Iris pigment epithelial cell (primary cell): Measurements from ENCODE around the gene NTM.

ENCODE experiments used
- DNase-seq: peaks from one replicate; pipeline ENCODE4 v3.0.0-alpha.2; 2011; ENCODE audit warnings: low read depth

NTM gene

GRCh38 chr11:132008226-132008625, 637.8 kb downstream of the NTM start:
- DNase-seq = no peak

DNA sequence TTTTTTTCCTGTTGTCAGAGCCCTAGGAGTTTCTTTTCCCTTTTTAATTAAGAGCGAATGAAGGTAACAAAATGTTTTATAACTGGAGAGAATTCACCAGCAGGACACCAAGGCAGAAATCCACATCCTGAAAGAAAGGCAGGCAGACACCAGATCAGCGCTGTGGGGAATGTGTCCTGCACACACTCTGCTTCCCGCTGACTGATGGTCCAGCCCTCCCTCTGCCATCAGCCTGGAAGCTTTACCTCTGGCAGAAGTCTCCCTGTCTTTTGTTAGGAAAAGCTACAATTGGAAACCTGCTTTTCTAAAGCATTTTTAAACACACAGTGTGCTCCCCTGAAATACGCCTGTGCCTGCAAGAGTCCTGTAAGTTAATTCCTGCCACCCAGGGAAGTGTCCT, 638.5 kb downstream of the NTM start:
- DNase-seq = no peak

GRCh38 chr11:132020001-132020400, 649.6 kb downstream of the NTM start:
- DNase-seq = no peak

DNA sequence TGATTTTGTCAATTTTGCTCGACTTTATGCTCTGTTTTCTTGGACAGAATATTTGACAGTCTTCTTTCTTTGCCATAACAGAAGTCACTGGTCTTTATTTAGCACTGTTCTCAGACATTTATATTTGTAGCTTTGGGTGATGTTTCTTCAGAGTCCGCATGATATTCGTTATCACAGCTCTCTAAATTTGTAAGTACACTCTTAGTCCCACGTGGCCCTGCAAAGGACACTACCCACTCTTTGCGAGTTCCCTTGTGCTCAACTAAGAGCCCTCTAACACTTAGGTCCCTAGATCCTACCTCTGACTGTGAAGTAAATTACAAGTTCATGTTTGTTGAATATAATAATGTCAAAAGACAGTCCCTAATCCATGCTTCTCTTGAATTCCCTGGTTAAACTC, 651.9 kb downstream of the NTM start:
- no peak for DNase-seq

DNA sequence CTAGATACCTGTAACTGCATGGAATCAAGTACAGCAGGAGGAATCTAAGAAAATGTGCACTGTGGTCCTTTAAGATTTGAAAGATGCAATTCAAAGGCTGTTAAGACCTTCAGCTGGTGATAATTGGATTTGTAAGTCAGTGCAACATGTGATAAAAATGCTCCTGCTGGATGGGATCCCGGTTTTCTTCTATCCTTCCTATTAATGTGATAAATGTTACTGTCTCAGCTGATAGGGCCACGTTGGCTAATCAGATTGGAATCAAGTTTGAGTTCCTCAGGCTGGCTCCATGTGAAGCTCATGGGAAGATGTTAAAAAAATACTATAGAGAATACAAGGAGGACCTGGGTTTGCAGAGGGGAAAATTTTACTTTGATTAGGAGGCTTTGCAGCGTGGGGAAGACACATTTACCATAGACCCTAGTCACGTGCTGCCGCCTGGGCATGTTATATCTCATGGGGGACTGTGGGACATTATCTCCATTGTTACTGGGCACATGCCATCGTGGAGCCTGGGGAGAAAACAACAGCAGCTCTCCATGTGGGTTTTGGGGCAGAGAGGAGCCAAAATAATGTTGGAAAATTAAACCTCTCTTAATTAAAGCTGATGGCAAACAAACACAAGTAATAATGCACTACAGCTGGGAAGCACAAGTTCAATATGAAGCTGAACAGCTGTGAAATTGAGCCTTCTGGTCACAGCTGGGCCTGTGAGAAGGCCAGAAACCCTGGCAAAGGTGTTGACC, 652.5 kb downstream of the NTM start:
- DNase-seq = no peak

DNA sequence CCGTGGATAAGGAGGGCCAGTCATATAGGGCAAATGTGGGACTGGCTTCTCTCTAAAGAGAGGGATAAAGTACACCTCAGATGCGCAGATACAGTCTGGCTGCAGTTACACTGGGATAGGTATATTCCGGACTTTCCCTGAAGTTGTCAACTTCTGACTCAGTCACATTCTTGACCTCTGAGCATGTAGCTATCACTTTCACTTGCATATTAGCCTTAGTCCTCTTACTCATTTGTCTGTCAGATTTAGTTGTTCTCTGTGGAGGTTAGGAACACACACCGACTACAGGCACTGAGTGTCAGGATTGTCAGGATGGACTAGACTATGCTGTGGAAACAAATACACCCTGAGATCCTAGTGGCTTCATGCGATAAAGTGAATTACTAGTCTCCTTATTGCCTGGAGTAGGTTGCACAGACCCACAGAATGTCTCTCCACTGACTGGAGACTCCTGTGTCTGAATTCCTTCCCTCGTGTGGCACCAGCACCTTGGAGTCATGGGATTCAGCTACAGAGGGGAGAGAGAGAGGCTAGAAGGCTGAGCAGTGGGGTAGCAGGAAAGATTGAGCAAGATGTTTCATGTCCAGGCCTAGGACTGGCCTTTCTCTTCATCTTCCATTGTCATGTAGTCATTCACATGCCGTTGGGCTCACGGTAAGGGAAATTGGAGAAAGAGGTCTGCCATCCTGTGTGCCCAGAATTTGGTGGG, 654.3 kb downstream of the NTM start:
- peak; percentile 90 for DNase-seq

DNA sequence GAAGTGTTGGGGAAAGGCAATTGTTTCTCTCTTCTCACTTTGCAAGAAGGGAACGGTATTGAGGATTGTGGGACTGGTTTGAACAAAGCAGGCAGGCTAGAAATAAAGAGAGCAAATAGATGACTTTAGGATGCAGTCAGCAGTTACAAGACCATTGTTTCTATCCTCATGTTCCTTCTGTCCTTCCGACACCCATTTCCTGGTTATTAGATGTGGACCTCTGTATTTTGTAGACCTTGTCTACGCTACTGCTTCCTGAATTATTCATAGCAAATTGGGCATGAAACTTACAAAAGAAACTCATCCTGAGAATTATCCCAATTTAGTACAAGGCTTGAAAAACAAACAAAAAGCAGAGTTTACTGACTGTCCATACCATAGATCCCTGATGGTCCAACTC, 656.3 kb downstream of the NTM start:
- no peak for DNase-seq

DNA sequence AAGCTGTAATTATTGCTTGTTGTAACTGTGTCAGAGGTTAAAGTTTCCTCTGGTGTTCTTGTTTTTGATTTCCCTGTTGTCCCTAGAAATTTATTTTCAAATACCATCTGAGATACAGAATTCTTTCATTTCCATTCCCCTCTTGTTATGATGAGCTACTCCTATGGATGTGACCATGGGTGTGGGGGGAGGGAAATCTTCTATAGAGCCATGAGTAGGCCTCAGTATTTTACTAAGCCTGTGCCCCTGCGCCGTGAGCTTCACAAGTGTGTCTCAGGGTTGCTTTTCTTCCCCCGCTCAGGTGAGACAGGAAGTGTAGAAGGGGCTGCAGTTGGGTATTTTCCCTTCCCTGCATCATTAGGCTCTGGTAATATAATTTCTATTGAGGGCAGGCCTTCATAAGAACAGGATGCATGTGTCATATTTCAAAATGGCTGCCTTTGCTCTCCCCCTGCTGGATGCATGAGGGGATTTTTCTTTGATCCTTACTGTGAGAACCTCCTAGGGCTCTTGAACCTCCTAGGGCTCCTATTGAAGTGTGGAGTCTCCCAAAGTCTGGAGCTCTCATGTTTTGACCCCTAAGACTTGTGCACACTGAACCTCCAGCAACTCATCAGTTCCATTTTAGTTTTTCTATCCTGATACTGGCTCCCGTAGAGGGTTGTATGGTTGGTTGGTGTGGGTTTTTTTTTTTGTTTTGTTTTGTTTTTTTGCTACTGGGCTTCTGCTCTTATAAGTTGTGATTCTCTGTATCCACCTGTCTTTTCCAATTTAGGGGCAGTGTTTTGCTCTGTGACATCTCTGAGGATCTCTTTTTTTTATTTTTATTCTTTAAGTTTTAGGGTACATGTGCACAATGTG, 658.2 kb downstream of the NTM start:
- peak; percentile 76 for DNase-seq

DNA sequence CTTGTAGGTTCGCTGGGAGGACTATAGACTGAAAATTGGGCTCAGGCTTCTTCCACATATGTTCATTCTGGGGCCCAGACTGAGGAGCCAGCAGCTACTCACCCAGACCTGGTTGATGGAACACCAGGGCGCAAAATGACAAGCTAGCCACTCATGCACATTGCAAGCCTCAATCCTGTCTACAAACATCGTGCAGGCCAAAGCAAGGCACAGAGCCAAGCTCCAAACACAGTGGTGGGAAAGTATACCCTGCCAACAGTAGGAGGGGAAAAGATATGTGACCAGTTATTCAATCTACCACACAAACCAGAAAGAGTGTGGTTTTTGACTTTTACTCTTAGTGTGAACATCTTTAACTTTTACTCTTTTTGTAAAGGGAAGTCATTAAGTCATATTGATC, 660.5 kb downstream of the NTM start:
- DNase-seq = no peak

DNA sequence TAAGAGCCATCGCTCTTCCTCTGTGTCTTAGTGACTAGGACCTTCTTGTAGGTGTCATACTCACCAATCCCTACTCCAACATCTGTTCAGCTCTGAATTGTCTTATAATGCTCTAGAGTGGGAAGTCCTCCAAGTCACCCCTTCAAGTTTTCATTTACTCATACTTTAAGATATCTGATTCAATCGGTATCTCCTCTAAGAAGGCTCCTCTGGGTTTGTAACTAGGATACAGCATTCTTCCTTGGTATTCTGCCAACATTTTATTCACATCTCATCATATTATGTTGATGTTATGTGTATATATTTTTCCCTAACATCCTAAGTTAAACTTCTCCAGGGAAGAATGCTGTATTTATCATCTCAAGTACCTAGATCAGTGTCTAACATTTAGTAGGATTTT, 662.1 kb downstream of the NTM start:
- DNase-seq = peak; percentile 83

DNA sequence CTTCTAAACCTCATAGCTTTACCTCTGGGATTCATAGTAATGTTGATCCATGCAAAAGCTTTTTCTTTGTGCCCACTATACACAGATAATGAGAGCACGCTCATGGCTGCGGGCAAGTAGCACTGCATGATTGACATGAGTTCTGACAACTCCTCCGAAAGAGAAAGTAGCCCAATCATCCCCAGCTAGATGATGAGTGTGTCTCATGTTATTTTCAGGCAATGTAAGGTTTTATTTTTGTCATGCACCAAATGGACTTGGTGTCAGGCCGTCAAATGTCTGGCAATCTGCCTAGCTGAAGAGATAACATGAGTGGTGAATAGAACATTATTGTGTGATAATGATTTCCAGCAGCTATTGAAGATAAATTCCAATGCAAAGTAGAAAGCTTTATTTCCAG, 662.6 kb downstream of the NTM start:
- DNase-seq = peak; percentile 66

DNA sequence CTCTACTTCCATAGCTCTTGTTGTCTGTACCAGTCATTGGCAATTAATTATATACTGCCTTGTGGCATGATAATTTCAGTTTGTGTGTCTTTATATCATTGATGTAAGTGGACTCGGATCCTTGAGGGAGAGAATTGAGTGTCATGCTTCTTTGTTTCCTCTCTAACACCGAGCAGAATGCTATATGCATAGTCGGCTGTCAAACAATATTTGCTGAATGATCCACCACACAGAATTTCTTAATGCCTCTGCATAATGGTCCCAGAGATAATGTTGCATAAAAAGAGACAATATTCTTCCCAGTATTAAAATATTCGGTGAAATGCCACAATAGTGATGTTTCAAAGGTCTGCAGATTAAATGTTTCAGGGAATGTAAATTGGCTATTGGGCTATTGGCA, 664.8 kb downstream of the NTM start:
- DNase-seq = no peak

DNA sequence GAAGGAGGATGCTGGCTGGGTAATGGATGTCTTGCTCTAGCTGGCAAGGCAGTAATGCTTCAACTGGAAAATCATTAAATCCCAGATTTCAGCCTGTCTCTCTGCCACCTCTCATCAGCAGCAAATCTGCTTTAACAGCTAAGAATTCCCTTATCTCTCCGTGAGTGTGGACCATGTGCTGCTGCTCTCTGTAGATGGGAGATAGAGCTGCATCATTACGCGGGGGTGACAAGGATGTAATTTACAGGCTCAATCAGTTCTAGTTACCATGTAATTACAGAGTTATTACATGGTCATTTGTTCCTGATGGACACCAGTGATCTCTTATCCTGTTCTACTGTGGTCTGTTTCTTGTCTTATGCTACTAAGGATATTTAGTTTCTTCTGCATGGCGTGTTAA, 665.4 kb downstream of the NTM start:
- DNase-seq = no peak

- DNase-seq = no peak
Observed at GRCh38 chr11:132036220-132036619, 665.8 kb downstream of the NTM start.

DNA sequence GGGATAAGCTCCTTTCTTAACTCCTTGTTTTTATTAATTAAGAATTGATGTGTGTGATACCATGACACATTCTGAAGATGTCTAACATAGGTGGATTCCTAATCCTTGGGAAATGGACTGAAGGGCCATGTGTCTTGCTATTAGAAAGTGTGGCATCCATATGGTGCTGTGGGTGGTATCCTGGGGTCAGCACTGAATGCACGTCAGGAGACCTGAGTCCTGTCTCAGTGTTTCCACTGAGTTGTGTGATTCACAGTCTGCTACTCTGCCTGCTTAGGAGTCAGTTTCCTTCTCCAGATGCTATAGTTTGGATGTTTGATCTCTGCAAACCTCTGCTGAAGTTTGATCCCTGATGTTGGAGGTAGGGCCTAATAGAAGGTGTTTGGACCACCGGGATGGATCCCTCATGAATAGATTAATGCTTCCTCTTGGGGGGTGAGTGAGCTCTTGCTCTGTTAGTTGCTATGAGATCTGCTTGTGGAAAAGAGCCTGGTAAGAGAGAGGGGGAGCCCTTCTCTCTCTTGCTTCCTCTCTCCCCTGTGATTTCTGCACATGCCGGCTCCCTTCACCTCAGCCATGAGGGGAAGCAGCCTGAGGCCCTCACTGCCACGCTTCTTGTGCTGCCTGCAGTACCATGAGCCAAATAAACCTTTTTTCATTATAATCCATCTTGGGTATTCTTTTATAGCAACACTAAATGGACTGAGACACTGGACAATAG, 666.5 kb downstream of the NTM start:
- peak; percentile 34 for DNase-seq

GRCh38 chr11:132037467-132037862, 667.0 kb downstream of the NTM start:
- no peak for DNase-seq

- DNase-seq = no peak
Observed at GRCh38 chr11:132037956-132038355, 667.5 kb downstream of the NTM start.

- no peak for DNase-seq
Observed at GRCh38 chr11:132039521-132039920, 669.1 kb downstream of the NTM start.

DNA sequence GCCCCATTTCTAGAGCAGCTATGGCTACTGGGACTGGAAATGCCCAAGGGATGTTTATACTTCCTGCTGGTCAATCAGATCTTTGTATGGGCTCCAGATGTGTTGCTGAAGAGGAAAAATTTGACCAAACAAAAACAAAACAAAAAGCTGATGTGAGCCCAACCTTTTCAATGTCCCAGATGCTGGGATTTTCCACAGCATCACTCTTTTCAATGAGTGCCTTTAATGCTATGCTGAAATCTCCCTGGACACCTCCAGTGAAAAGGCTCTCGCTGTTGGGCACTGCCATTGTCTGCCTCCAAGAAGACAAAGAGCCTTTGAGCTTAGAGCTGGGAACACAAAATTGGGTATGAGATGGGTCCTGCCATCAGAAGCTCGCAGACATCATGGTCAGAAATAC, 671.9 kb downstream of the NTM start:
- no peak for DNase-seq

DNA sequence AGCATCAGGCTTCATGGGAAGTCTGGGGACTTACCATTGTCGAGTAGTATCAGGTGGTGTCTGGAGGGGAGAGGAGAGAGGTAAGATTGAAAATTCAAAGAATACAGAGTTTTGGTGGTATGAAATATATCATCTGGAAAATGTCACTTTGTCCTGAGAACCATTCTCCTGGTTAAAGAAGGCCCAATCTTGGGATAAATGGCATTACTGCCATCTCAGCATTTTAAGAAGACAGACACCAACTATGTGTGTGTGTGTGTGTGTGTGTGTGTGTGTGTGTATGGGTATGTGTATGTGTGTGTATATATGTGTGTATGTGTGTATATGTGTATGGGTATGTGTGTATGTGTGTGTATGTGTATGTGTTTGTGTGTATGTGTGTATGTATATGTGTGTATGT, 673.3 kb downstream of the NTM start:
- no peak for DNase-seq

DNA sequence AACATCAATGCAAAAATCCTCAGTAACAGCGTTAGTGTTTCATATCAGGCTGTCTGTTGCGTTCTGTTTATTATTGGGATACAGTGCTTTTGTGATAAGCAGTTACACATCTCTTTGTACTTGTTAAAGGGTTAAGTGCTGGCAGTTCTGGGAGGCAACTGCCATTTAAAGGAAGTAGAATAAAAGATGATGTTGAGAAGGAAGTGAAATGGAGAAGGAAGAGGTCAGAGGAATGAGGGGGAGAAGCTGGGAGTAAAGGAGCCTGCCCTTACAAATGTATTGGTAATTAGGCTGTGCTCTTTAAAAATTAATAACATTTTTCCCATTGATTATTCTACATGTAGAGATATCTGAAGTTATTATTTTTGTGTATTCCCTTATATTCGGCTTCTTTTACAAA, 674.7 kb downstream of the NTM start:
- DNase-seq = no peak

GRCh38 chr11:132046288-132046865, 676.0 kb downstream of the NTM start:
- no peak for DNase-seq
